GM12872 (cell line): Measurements from ENCODE around the gene PWWP2B.
A peak's percentile ranks its signal among the peaks of the same experiment; 100 is the strongest.

Source experiments
- TF ChIP-seq, protein P1 (sequence below): IDR thresholded peaks from 3 replicates; pipeline ENCODE4 v1.5.1; 2011; ENCODE audit warnings: low read depth, mild to moderate bottlenecking, low read length, moderate library complexity; ENCODE audit not compliant: insufficient read depth

Gene PWWP2B

GRCh38 chr10:132357286-132358058 is 39.5 kb upstream of the PWWP2B start:
- TF ChIP-seq, protein P1, sequence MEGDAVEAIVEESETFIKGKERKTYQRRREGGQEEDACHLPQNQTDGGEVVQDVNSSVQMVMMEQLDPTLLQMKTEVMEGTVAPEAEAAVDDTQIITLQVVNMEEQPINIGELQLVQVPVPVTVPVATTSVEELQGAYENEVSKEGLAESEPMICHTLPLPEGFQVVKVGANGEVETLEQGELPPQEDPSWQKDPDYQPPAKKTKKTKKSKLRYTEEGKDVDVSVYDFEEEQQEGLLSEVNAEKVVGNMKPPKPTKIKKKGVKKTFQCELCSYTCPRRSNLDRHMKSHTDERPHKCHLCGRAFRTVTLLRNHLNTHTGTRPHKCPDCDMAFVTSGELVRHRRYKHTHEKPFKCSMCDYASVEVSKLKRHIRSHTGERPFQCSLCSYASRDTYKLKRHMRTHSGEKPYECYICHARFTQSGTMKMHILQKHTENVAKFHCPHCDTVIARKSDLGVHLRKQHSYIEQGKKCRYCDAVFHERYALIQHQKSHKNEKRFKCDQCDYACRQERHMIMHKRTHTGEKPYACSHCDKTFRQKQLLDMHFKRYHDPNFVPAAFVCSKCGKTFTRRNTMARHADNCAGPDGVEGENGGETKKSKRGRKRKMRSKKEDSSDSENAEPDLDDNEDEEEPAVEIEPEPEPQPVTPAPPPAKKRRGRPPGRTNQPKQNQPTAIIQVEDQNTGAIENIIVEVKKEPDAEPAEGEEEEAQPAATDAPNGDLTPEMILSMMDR: no peak

- TF ChIP-seq, protein P1: no peak
Observed at GRCh38 chr10:132359305-132360040, 37.5 kb upstream of the PWWP2B start.

GRCh38 chr10:132360766-132361447 is 36.1 kb upstream of the PWWP2B start:
- TF ChIP-seq, protein P1: peak; percentile 73

GRCh38 chr10:132361581-132362101 is 35.4 kb upstream of the PWWP2B start:
- TF ChIP-seq, protein P1: no peak

GRCh38 chr10:132362151-132362611 is 34.8 kb upstream of the PWWP2B start:
- TF ChIP-seq, protein P1: no peak

- TF ChIP-seq, protein P1: no peak
Observed at GRCh38 chr10:132363376-132363775, 33.6 kb upstream of the PWWP2B start.
